ENCODE data around the gene SCML1. TPM values are rescaled to one million over a fixed set of nuclear protein-coding genes. Genes with fewer than 3 reads are reported as not detected.

SCML1 gene
- total and polyA plus RNA-seq, 10 of the 15 experiments (the other 5 are each of a cell fraction or from before 2014, with no cell fraction given), result 0.62 to 48.3 (median 1.6) TPM

DNA sequence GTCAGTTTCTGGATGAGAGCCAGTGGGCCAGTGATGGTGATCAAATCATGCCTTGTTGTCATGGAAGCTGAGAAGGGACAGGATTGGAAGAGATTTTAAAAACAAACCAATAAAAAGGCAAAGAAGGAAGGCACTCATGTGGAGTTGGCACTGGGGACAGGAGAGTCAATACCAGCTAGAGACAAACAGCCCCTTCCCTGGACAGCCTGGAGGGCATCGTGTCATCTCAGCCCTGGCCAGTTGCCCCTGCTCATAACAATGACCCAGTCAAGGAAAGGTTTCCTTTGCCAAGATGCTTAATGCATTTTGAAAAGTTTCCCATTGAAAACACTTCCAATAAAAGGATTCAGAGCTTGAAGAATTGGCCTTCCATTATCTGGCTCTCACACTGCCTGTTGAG lies 55.5 kb downstream of the SCML1 start:
- WGBS (ENCODE audit: insufficient coverage, insufficient replicate concordance, low lambda C conversion rate, missing lambda C conversion rate), result 0% methylated on average over 1 of the region's 1 CpG
- Histone ChIP-seq H3K4me2 (ENCODE audit: control insufficient read depth, insufficient read depth) (no peak overlapping the region), H3K79me2 (ENCODE audit: control insufficient read depth, insufficient read depth, low read length) (no peaks in the 10 kb centered on the region), H3K9me3 (replicated peaks; ENCODE audit: control insufficient read depth, insufficient read depth, low read length) (no peaks in the 10 kb centered on the region), H3K36me3 (ENCODE audit: control insufficient read depth in 2 of 2, insufficient read depth in 2 of 2, low read length in 1 of 2) (no peaks in the 10 kb centered on the region), H3K4me1 (ENCODE audit: control insufficient read depth, insufficient read depth, low read length) (no peaks in the 10 kb centered on the region), H3K9ac (ENCODE audit: control insufficient read depth, insufficient read depth, low read length) (no peak overlapping the region), H3K4me3 (no peak overlapping the region), H2AFZ (ENCODE audit: control insufficient read depth, low read depth, low read length) (no peak overlapping the region), H3K27ac (ENCODE audit: control insufficient read depth, insufficient read depth) (no peak overlapping the region), H4K20me1 (ENCODE audit: control insufficient read depth, insufficient read depth) (no peaks in the 10 kb centered on the region), H3K27me3 (replicated peaks in 1 of 2; ENCODE audit: control insufficient read depth in 2 of 2, insufficient read depth in 2 of 2, low read length in 1 of 2) (0 out of 4 replicates have a peak, but pooled peaks cover 0 to 2% of the 10 kb centered on the region in 2 experiments)
- FAIRE-seq (no peak), ATAC-seq (no peak), DNase-seq (ENCODE audit: low read depth, low spot score) (no peak)
- in situ Hi-C loops (cut with MboI), result no loop called here
- ChIA-PET POLR2A (no interaction called here), SMC1A (ENCODE audit: uncharacterized antibody, unreplicated experiment) (no interaction called here), RAD21 (ENCODE audit: unreplicated experiment) (interaction anchor here (0.6 kb wide), 1 partner anchor 669 kb away, joined by 3 read pairs; no protein-coding TSS in a partner anchor), CTCF (interaction anchor here (0.6 to 1.5 kb wide), 2 partner anchors 9 to 813 kb away, joined by 4 to 5 read pairs; no protein-coding TSS in a partner anchor)
- intact Hi-C loops (cut with micrococcal nuclease; ENCODE audit: unreplicated experiment), result no loop called here
- TF ChIP-seq EP300 (IDR thresholded peaks at IDR 0.05; ENCODE audit: borderline replicate concordance in 1 of 2, control insufficient read depth in 1 of 2, low read depth in 2 of 2, low read length in 2 of 2) (no peak), RCOR1 (conservative IDR thresholded peaks at IDR 0.05; ENCODE audit: low read depth, low read length) (no peak)
- no TSS peak for BruUV-seq (replicated peaks)

DNA sequence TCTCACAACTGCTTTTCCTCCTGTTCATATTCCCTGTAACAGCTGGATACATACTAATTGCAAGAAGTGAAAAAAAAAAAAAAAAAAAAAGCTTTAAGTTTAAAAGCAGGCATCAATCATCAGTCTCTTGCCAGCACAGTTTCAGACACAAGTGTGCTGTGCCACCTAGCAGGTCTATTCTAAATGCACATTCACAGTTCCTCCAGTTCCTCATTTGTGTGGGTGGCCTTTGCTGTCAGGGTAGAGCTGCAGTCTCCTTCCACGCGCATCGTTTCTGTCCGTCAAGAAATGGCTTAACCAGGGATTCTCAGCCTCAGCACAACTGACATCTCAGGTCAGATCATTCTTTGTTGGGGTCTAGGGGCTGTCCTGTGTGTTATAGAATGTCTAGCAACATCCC lies 61.6 kb downstream of the SCML1 start:
- Histone ChIP-seq H3K4me3 (no peak overlapping the region), H3K36me3 (ENCODE audit: control insufficient read depth in 2 of 2, insufficient read depth in 2 of 2, low read length in 1 of 2) (no peaks in the 10 kb centered on the region), H4K20me1 (ENCODE audit: control insufficient read depth, insufficient read depth) (no peaks in the 10 kb centered on the region), H3K27ac (ENCODE audit: control insufficient read depth, insufficient read depth) (no peak overlapping the region), H3K27me3 (replicated peaks in 1 of 2; ENCODE audit: control insufficient read depth in 2 of 2, insufficient read depth in 2 of 2, low read length in 1 of 2) (peaks cover 0 to 2% of the 10 kb centered on the region in 2 experiments; a peak in 2 of 4 replicates), H3K4me2 (ENCODE audit: control insufficient read depth, insufficient read depth) (no peak overlapping the region), H3K4me1 (ENCODE audit: control insufficient read depth, insufficient read depth, low read length) (no peaks in the 10 kb centered on the region), H2AFZ (ENCODE audit: control insufficient read depth, low read depth, low read length) (no peak overlapping the region), H3K79me2 (ENCODE audit: control insufficient read depth, insufficient read depth, low read length) (no peaks in the 10 kb centered on the region), H3K9ac (ENCODE audit: control insufficient read depth, insufficient read depth, low read length) (no peak overlapping the region), H3K9me3 (replicated peaks; ENCODE audit: control insufficient read depth, insufficient read depth, low read length) (no peaks in the 10 kb centered on the region)
- no TSS peak for BruUV-seq (replicated peaks)
- FAIRE-seq (no peak), ATAC-seq (no peak), DNase-seq (ENCODE audit: low read depth, low spot score) (no peak)
- ChIA-PET RAD21 (ENCODE audit: unreplicated experiment) (interaction anchor here (0.7 kb wide), 1 partner anchor 72 kb away, joined by 3 read pairs; no protein-coding TSS in a partner anchor), SMC1A (ENCODE audit: uncharacterized antibody, unreplicated experiment) (no interaction called here), CTCF (interaction anchor here (0.8 kb wide), 1 partner anchor 10 kb away, joined by 3 read pairs; no protein-coding TSS in a partner anchor), POLR2A (no interaction called here)
- in situ Hi-C loops (cut with MboI), result no loop called here
- intact Hi-C loops (cut with micrococcal nuclease; ENCODE audit: unreplicated experiment), result no loop called here
- 85% methylated on average over 4 of the region's 4 CpGs for WGBS (ENCODE audit: insufficient coverage, insufficient replicate concordance, low lambda C conversion rate, missing lambda C conversion rate)
- no peak for TF ChIP-seq KLF5 (IDR thresholded peaks at IDR 0.05; ENCODE audit: partially characterized antibody)
- no peak for TF ChIP-seq DPF2 (IDR thresholded peaks at IDR 0.05)
- no peak for TF ChIP-seq IRF4 (IDR thresholded peaks at IDR 0.05; ENCODE audit: low read depth, low read length)
- TF ChIP-seq BCL11A (IDR thresholded peaks at IDR 0.05; ENCODE audit: low read depth, low read length), result no peak
- TF ChIP-seq, protein P1, sequence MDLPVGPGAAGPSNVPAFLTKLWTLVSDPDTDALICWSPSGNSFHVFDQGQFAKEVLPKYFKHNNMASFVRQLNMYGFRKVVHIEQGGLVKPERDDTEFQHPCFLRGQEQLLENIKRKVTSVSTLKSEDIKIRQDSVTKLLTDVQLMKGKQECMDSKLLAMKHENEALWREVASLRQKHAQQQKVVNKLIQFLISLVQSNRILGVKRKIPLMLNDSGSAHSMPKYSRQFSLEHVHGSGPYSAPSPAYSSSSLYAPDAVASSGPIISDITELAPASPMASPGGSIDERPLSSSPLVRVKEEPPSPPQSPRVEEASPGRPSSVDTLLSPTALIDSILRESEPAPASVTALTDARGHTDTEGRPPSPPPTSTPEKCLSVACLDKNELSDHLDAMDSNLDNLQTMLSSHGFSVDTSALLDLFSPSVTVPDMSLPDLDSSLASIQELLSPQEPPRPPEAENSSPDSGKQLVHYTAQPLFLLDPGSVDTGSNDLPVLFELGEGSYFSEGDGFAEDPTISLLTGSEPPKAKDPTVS (IDR thresholded peaks at IDR 0.05; ENCODE audit: low read depth, low read length), result no peak
- no peak for TF ChIP-seq SUZ12 (IDR thresholded peaks at IDR 0.05; ENCODE audit: unreplicated experiment)
- TF ChIP-seq, protein P2, sequence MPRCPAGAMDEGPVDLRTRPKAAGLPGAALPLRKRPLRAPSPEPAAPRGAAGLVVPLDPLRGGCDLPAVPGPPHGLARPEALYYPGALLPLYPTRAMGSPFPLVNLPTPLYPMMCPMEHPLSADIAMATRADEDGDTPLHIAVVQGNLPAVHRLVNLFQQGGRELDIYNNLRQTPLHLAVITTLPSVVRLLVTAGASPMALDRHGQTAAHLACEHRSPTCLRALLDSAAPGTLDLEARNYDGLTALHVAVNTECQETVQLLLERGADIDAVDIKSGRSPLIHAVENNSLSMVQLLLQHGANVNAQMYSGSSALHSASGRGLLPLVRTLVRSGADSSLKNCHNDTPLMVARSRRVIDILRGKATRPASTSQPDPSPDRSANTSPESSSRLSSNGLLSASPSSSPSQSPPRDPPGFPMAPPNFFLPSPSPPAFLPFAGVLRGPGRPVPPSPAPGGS (IDR thresholded peaks at IDR 0.05; ENCODE audit: borderline replicate concordance, insufficient read depth, low read depth, low read length, poor library complexity, severe bottlenecking), result no peak
- TF ChIP-seq SREBF1 (IDR thresholded peaks at IDR 0.05; ENCODE audit: low read length), result no peak
- TF ChIP-seq TCF3 (IDR thresholded peaks at IDR 0.05; ENCODE audit: borderline replicate concordance, insufficient read depth, low read depth, low read length), result no peak
- TF ChIP-seq SREBF2 (IDR thresholded peaks at IDR 0.05; ENCODE audit: low read length), result no peak
- TF ChIP-seq NR2F1 (conservative IDR thresholded peaks at IDR 0.05), result no peak
- no peak for TF ChIP-seq LARP7 (IDR thresholded peaks at IDR 0.05)
- no peak for TF ChIP-seq SIN3A (IDR thresholded peaks at IDR 0.05; ENCODE audit: low read depth, low read length)
- TF ChIP-seq RAD21 (IDR thresholded peaks at IDR 0.05; ENCODE audit: insufficient read depth, low read depth, low read length), result no peak
- no peak for TF ChIP-seq CHD1 (IDR thresholded peaks at IDR 0.05; ENCODE audit: low read depth, low read length)
